ENCODE results near the gene UBE2C.

UBE2C gene

DNA sequence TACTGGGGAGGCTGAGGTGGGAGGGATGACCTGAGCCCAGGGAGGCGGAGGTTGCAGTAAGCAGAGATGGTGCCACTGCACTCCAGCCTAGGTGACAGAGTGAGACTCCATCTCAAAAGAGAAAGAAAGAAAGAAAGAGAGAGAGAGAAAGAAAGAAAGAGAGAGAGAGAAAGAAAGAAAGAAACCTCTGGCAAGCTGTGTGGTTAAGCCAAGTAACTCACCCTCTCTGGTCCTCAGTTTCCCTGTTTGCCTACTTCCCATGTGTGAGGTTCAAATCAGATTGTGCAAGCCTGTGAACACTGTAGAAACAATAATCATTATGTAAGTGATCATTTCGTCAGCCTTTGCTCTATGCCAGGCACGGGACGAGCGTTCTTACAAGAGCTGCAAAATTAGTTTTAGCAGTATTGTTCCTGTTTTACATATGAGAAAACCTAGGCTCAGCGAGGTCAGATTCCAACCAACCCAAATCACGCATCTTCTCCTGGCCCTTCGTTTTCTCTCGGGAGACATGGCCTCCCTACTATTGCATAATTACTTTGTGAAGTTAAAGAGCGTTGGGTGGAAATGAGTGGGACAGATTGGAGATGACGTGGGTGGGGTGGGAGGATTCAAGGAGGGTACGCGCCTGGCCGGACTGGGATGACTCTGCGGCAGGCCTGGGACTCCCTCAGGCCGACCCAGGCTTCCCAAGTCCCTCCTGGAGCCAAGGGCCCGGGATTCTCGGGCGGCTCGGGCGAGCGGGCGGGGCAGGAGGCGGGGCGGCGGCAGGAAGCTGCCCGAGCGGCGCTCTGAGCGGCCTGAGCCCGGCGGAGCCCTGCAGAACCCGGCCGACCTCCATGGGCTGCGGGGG lies 20.8 kb downstream of the UBE2C start, which contains the start of gene SNX21:
SNX21 (plus strand) TSS at position 770 of the 853 bp plus-strand sequence. CDS start 121 bp downstream, outside the sequence.
- no peak for DNase-seq (ENCODE audit: low read depth, low spot score)

DNA sequence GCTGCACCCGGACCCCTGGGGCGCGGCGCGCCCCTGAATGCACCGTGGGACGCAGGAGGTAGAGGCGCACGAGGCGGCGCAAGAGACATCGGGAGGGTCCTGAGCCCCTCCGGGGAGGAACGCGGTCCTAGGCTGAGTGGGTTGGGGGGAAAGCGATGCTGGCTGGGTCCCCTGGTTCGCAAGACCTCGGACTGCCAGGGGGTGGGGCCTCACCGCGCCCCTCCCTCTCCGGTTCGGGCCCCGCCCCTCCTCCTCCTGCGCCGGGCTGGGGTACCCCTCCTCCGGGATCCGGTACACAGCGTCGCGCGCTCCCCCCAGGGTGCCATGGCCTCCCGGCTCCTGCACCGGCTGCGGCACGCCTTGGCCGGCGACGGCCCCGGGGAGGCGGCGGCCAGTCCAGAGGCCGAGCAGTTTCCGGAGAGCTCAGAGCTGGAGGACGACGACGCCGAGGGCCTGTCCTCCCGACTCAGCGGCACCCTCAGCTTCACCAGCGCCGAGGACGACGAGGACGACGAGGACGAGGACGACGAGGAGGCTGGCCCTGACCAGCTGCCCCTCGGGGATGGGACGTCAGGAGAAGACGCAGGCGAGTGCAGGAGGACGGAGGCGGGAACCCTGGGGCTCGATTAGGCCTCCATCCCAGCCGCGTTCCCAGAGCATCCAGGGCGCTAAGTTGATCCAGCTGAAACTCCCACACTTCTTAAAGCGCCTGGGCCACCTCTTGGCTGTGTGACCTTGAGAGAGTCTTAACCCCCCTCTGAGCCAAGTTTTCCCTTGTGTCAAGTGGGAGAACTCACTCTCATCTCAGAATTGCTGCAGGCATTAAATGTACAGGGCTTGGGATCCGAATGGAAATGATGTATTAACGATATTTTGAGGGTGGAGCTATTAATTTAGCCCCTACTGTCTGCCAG lies 21.7 kb downstream of the UBE2C start:
- no peak for DNase-seq (ENCODE audit: low read depth, low spot score)

DNA sequence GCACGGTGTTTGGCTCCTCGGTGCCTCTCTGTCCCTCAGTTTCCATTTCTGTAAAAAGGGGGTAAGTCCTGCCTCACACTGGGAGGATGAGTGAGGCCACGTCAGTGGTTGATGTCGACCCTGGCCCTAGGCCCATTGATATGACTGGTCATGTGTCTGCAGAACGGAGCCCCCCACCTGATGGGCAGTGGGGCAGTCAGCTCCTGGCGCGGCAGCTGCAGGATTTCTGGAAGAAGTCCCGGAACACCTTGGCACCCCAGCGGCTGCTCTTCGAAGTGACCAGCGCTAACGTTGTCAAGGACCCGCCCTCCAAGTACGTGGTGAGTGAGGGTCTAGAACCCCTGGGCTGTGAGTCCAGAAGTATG lies 22.3 kb downstream of the UBE2C start:
- no peak for DNase-seq (ENCODE audit: low read depth, low spot score)

DNA sequence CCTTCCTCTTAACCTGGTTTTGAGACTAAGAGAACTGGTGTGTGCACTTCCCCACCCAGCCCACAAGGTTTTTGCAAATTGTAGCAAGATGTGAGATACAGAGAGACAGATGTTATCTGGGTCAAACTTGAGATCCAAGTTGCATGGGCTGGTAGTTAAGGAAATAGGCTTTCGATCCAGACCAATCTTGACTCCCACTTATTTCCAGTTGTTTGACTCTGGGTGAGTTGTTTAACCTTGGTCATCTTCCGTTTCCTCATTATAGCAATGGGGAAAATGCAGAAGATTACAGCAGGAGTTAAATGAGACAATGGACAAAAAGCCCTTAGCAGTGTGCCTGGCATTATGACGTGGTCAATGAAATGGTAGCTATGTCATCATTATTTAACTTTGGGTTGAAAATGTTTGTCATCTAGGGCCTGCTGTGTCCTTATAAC lies 22.9 kb downstream of the UBE2C start:
- no peak for DNase-seq (ENCODE audit: low read depth, low spot score)

DNA sequence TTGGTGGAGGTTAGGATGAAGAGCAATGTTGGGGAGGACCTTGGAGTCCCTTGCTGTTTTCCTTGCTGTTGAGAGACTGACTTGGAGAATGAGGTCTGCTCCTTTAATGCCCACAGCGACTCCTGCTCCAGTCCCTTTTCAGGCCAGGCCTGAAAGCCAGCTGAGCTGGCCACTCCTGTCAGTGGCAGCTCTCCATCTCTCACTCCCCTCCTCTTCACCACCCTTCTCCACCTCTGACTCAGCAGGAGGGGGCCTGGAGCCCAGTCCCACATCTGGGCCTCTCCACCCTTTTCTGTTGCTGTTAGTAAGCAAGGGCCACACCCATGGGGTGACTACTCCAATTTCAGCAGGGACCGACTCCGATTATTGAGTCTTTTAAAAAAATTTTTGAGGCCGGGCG lies 23.4 kb downstream of the UBE2C start:
- no peak for DNase-seq (ENCODE audit: low read depth, low spot score)

DNA sequence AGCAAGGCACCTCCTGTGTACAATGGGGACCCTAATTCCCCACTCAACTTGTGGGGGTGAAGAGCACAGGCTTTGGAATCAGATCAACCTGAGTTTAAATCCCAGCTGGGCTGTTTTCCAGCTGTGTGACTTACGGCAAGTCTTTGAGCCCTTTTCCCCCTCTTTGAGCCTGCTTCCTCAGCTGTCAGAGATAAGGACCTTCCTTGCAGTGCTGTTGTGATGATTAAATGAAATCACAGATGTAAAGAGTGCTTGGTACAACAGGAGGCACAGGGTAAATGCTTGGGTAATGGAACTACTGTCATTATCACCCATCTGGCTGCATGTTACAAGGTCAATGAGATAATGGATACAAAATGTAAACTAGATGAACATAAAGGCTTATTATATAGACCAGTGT lies 24.4 kb downstream of the UBE2C start:
- no peak for DNase-seq (ENCODE audit: low read depth, low spot score)

DNA sequence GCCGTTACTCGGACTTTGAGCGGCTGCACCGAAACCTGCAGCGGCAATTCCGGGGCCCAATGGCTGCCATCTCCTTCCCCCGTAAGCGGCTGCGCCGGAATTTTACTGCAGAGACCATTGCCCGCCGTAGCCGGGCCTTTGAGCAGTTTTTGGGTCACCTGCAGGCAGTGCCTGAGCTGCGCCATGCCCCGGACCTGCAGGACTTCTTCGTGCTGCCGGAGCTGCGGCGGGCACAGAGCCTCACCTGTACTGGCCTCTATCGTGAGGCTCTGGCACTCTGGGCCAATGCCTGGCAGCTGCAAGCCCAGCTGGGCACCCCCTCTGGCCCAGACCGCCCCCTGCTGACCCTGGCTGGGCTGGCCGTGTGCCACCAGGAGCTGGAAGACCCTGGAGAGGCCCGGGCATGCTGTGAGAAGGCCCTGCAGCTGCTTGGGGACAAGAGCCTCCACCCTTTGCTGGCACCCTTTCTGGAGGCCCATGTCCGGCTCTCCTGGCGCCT lies 28.3 kb downstream of the UBE2C start:
- DNase-seq (ENCODE audit: low read depth, low spot score): no peak

DNA sequence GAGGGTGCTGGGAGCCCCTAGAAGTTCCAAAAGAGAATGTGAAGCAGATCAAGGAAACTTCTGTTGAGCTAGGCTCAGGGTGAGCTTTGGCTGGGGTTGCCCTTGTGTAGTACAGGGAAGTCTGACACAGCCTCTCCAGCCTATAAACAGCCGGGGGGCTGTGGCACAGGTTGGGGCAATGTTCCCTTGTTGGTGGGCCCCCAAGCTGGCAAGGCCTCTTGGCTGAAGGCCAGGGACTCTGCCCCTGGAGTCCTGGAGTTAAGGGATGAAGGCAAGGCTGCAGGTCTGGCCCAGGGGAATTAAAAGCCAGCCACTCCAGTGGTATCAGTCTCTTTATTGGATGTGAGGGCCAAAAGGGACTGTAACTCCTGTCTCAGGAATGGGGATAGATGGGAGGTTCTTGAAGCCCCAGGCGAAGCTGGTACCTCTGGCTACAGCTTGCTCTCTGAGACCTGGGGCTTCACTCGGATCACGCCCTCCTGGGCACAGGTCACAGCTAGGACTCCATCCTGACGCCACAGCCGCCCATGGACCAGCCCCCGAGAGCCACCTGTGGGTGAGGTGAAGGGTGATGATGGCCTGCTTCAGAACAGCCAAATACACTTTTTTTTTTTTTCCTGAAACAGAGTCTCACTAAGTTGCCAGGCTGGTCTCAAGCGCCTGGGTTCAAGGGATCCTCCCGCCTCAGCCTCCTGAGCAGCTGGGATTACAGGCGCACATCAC lies 29.1 kb downstream of the UBE2C start:
- no peak for DNase-seq (ENCODE audit: low read depth, low spot score)

DNA sequence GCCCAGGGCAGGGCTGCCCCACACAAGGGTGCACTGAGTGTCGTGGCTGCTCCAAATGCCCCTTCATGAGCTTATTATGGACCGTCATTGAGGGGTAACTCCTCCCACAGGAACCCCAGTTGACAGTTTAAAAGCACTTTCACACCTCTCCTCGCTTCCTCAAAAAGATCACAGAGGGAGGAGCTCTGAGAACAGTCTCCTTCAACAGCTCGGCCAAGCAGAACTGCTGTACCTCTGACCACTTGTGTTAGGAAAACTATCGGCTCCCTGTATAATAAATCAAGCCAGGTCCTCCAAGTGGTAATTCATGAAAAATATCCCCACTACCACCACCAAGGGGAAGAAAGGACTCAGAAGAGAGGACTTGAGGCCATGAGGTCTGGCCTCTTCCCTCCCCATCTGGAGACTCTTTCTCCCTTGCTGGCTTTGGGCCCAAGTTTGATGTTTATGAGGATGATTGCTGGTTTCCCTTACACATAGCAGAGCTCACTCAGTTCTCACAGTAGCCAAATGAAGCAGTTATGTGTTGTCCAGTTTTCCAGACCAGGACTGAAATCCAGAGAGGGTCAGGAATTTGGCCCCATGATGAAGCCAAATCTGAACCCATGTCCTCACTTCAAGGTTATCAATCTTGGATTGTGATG lies 29.8 kb downstream of the UBE2C start:
- no peak for DNase-seq (ENCODE audit: low read depth, low spot score)

DNA sequence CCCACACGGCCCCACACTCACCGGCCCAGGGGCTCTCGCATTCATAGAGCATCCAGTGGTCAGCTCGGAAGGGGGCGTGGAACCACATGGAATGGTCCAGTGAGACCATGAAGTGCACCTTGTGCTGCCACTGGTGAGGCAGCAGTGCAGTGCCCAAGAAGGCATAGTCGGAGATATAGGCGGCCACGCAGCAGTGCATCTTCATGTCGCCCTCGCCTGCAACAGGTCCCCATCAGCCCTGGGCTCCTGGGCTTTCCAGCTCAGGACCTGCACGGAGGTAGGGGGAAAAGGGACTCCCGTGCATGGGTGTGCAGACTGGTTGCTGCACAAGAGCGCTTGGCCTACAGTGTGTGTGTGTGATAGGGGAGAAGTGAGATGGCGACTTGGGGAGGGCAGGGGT lies 31.1 kb downstream of the UBE2C start:
- no peak for DNase-seq (ENCODE audit: low read depth, low spot score)

DNA sequence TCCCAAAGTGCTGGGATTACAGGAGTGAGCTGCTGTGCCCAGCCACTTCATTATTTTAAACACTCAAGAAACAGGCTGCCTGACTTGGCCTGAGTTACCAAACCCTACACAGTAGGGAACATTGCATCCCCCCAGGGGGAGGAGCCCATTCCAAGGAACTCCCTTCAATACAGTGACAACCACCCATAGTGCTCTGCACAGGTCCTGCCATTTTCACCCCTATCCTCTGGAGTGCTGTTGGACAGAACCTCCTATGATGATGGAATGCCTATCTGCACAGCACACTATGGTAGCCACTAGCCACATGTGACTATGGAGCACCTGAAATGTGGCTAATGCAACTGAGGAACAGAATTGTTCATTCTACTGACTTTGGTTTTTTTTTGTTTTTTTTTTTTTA lies 33.0 kb downstream of the UBE2C start:
- DNase-seq (ENCODE audit: low read depth, low spot score): no peak

DNA sequence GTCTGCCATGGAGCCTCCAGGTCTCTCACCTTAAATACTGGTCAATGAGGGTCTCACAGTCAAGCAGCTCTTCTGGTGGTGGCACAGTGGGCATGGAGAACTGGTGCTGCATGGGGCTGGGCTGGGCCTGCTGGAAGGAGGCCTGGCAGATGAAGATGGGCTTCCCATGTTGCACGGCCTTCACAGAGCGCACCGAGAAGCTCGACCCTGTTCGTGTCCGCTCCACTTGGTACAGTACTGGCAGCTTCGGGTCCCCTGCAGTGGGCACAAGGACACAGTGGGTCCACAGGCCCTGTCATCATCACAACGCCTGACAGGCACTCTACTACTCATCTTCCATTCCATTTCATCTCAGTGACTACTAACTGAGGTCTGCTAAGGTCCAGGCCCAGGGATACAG lies 36.0 kb downstream of the UBE2C start:
- DNase-seq (ENCODE audit: low read depth, low spot score): no peak

DNA sequence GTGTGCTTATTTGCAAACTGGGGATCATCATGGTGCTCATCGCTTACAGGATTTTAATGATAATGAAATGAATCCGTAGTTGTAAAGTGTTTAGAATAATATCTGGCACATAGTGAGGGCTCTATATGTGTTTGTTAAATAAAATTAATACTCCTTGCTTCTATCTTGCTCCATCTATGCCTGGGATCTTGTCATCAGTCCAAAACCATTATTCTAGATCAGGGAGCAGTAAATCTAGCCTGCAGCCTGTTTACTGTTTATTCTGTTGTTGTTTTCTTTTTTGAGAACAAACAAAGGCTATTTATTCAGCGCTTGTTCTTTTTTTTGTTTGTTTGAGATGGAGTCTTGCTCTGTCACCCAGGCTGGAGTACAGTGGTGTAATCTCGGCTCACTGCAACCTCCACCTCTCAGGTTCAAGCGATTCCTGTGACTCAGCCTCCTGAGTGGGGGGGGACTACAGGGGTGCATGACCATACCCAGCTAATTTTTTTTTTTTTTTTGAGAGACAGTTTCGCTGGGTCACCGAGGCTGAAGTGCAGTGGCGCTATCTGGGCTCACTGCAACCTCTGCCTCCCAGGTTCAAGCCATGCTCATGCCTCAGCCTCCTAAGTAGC lies 36.6 kb downstream of the UBE2C start:
- DNase-seq (ENCODE audit: low read depth, low spot score): no peak

DNA sequence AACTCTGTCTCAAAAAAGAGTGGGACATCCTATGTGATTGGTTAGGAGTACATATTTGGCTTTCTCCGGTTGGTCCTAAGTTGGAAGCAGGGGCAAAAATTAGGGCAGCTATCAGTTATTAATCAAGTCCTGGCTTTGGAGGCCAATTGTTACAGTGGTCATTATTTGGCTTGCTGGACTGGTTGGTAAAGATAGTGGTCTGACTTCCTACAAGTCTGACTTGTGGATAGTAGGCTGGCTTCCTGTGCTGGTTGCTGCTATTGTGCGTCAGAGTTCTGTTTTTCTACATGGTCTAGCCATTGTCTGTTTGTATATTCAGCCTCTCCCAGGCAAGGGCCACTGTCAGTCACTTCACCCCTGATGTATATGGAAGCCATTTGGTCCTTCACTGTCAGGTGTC lies 37.8 kb downstream of the UBE2C start:
- no peak for DNase-seq (ENCODE audit: low read depth, low spot score)

DNA sequence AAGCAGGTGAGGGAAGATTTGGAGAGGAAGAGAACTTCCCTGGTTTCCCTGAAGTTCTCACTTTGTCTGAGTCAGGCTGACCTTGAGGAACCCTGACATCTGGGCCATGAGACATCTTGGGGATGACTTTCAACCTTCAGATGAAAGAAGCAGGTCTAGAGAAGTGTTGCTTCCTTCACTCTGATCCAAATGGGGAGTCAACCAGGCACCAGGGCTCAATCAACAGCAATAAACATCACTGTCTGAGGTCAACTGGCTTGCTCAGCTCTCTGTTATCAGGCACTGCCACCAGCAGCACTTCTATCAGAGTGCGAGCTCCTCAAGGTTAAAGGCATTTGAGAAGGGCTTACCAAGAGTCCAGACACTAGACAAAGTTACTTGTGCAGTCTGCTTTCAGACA lies 38.5 kb downstream of the UBE2C start:
- no peak for DNase-seq (ENCODE audit: low read depth, low spot score)

DNA sequence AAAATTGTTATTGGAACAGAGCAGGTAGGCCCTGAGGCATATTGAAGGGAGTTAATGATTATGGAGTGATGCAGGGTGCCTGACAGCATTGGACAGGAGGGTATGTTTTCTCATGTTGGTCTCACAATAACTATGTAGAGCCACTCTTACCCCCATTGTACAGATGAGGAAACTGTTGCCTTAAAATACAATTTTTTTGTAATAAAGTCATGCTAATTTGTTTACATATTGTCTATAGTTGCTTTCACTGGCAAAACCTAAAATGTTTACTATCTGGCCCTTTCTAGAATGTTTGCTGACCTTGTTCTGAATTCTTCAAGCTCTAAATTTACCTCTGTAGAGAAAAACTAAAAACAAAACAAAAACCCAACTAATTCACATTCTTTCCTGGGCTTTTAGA lies 39.1 kb downstream of the UBE2C start:
- no peak for DNase-seq (ENCODE audit: low read depth, low spot score)

DNA sequence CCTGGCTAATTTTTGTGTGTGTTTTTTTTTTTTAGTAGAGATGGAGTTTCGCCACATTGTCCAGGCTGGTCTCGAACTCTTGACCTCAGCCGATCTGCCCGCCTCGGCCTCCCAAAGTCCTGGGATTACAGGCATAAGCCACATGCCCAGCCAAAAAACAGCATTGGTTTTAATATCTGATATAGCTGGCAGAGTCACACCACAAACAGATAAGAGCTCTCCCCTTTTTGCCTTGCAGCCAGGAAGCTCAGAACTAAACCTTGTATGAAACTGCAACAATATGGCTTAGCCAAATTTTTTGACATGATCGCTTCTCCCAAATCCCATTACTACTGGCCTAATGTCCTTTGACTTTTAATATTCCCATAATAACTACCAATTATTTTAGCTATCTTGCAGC lies 39.9 kb downstream of the UBE2C start:
- DNase-seq (ENCODE audit: low read depth, low spot score): no peak

DNA sequence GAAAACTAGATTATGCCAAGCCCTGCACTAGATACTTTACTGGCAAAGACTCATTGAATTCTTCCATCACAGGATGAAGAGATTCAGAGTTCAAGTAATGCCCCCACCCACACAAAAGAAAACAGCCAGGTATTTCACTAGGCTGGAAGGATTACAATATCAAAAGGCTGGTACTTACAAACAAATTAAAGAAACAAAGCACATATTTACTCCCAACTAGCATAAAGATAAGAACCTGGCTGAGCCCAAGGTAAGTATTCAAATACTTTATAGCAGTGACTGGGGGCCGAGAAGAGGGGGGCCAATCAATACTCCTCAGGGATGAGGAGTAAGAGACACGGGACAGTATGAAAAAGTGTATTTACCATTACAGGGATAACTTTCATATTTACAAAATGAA lies 41.0 kb downstream of the UBE2C start:
- no peak for DNase-seq (ENCODE audit: low read depth, low spot score)

DNA sequence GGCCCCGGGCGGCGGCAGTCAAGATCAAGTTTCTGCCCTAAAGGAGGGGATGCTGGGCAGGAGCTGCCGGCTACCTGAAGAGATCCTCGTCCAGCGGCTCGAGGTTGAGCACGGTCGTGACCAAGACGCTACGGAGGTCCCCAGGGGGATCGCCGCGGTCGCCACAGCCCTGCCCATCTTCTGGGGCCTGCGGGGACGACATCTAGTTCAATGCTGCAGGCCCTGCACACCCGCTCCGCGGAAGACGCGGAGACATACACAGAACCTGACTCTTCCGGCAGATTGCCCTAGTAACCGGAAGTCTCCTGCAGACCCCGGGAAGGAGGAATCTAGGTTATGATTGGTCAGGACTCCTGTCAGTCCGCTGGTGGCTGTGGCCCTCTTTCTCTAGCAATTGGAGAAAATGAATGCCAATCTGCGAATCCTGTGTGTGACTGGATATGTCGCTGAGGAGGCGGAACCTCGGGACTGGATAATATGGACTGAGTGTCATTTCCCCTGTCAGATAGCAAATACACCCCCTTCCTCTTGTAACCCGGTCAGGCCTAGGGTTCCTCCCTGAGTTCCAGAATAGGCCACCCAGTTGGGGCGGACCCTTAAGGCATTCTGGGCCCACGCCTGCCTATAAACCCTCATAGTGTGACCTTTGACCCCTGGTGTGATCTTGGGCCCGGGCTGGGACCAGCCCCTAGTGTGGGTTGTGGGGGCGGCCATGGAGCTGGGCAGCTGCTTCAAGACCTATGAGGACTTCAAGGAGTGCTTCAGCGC lies 44.9 kb downstream of the UBE2C start, which contains the start of the genes ACOT8 and ZSWIM3:
ACOT8 (minus strand) TSS at position 279 of the 768 bp plus-strand sequence; CDS start at position 202, 77 bp downstream.
ZSWIM3 (plus strand) TSS at position 501 of the 768 bp plus-strand sequence; CDS start at position 713, 212 bp downstream.
- peak; percentile 100 for DNase-seq (ENCODE audit: low read depth, low spot score)

DNA sequence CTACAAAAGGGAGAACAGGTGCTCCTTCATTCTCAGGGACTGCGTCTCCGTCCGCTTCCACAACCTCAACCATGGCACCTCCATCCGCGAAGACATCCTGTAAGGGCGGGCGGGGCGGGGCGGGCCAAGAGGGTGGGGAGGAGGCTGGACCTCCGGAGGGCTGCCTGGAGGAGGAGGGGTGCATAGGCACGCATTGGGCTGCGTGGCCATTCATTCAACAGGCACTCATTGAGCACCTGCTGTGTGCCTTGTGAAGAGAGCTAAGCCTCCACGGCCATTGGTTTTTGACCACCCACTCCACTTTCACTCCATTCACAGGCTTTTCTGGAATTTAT lies 45.4 kb downstream of the UBE2C start:
- DNase-seq (ENCODE audit: low read depth, low spot score): no peak

Data from iPS DF 19.7 (cell line).